GM19397 (cell line): ENCODE data around the gene CLCN3.
"Not testable (repeated sequence)": the region's sequence is repeated elsewhere in the genome, so short reads cannot be mapped to it uniquely, and the experiment has no call there.

ENCODE experiments used
- ATAC-seq: cut with Tn5 transposase; IDR thresholded peaks from one replicate; pipeline ENCODE4 v1.9.1; 2021; ENCODE audit warnings: mild to moderate bottlenecking, moderate library complexity; ENCODE audit not compliant: unreplicated experiment

The CLCN3 gene

DNA sequence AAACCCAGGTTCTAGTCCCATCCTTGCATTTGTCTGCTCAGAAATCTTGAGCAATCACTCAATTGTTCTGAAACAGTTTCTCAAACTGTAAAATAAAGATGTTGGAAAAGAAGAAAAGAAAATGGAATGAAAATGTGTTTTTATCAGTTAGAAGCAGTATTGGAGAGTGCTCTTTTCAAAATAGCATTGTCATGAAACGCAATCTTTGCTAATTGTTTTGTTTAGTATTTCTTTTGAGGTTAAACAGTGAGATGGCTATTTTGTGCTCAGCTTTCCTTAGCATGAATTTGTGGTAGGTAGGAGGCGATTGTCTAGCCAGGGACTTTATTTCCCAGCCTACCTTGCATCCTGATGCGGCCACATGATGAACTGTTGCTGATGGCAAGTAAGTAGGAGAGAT is 148.0 kb downstream of the CLCN3 start:
- no peak for ATAC-seq

DNA sequence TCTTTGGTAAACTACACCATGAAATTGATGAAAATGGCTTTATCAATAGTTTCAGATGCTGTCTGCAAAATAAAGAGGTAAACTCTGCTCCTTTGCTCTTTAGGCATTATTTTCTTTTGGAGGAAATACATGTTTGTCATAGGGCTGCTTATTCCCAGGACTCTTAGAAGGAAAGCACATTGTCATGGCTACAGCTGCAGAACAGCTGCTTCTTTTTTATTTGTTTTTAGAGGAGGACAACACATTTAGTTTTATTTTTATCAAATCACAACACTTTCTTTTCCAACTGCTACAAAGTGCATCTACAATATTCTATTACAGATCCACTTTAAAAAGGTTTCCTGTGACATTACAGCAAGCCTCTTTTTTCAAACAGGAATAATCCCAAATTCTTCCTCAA is 150.0 kb downstream of the CLCN3 start:
- no peak for ATAC-seq

DNA sequence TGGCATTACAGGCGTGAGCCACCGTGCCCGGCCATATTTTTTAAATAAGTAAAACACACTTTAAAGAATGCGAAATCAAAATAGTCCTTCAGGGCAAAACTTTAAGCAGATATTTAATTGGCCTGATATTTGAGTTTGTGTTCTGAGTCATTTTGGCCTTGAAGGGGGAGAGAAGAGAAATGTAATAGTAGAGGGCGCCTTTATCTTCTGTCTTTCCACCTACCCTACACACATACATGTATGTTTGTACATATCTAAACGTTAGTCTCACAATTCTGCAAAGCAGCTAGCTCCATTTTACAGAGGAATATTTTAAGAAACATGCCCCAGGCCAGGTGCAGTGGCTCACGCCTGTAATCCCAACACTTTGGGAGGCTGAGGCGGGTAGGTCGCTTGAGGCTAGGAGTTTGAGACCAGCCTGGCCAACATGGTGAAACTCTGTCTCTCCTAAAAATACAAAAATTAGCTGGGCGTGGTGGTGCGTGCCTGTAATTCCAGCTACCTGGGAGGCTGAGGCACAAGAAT is 151.2 kb downstream of the CLCN3 start:
- ATAC-seq = not testable (repeated sequence)
